HepG2 (cell line): Measurements from ENCODE around the gene SLC13A3. TPM values are rescaled to one million over a fixed set of nuclear protein-coding genes. Genes with fewer than 3 reads are reported as not detected.
A peak's percentile ranks its signal among the peaks of the same experiment; 100 is the strongest.

ENCODE experiments used
- ELF3 ChIP-seq: IDR thresholded peaks from 2 replicates; pipeline ENCODE4 v1.6.1; 2016; ENCODE audit warnings: missing genetic modification reagents, missing compliant biosample characterization
- GATAD1 ChIP-seq: IDR thresholded peaks from 2 replicates; pipeline ENCODE4 v1.6.1; 2016; ENCODE audit warnings: missing genetic modification reagents, missing compliant biosample characterization
- KLF16 ChIP-seq, 2 experiments: sonication (generic) in 1 of 2; formaldehyde crosslinking in 1 of 2; IDR thresholded peaks; 2 replicates each; pipeline versions ENCODE4 v1.6.1 to v1.8.0; 2016 to 2023; ENCODE audit warnings: missing genetic modification reagents in 2 of 2, missing compliant biosample characterization in 1 of 2
- TBL1XR1 ChIP-seq: fragments of 150-350 bp; IDR thresholded peaks from 2 replicates; pipeline ENCODE4 v1.6.1; 2014; ENCODE audit warnings: borderline replicate concordance, low read length; ENCODE audit not compliant: partially characterized antibody
- ZNF501 ChIP-seq: sonication (generic); formaldehyde crosslinking; IDR thresholded peaks from 2 replicates; pipeline ENCODE4 v1.5.1; 2020; ENCODE audit warnings: mild to moderate bottlenecking, moderate library complexity, missing genetic modification reagents
- ZNF558 ChIP-seq: sonication (generic); formaldehyde crosslinking; IDR thresholded peaks from 2 replicates; pipeline ENCODE4 v1.9.0; 2022; ENCODE audit warnings: mild to moderate bottlenecking, missing genetic modification reagents, borderline replicate concordance
- ZSCAN25 ChIP-seq: sonication (generic); formaldehyde crosslinking; IDR thresholded peaks from 2 replicates; pipeline ENCODE4 v1.8.0; 2022; ENCODE audit warnings: mild to moderate bottlenecking, missing genetic modification reagents
- polyA plus RNA-seq, 8 experiments: library from polyadenylated mRNA; depleted of rRNA in 3 of 8; stranded (reverse) in 7 of 8; unstranded in 1 of 8; fragments of >200 nt; fragmentation: Illumina TruSeq in 4 of 8; extraction: Trizol in 4 of 8; gene quantifications; 2 replicates each; pipeline versions ENCODE4 v1.2.1 to v1.2.3, GENCODE V29; 2011 to 2016; ENCODE audit warnings: low read depth in 4 of 8, missing spikeins in 1 of 8, mixed read lengths in 1 of 8; ENCODE audit not compliant: insufficient read depth in 1 of 8
- total RNA-seq, 5 experiments: library from RNA; depleted of rRNA; stranded (reverse); fragments of >200 nt; fragmentation: Illumina TruSeq; extraction: Trizol; gene quantifications; 2 replicates each; pipeline ENCODE4 v1.2.3, GENCODE V29; 2016; ENCODE audit warnings: low read depth in 1 of 5
- TF ChIP-seq, protein P1 (sequence below): sonication (generic); formaldehyde crosslinking; IDR thresholded peaks from 2 replicates; pipeline ENCODE4 v1.5.1; 2020; ENCODE audit warnings: mild to moderate bottlenecking, missing genetic modification reagents, borderline replicate concordance
- TF ChIP-seq, protein P2 (sequence below): sonication (generic); formaldehyde crosslinking; IDR thresholded peaks from 2 replicates; pipeline ENCODE4 v1.4.0; 2020; ENCODE audit warnings: missing genetic modification reagents
- TF ChIP-seq, protein P3 (sequence below): IDR thresholded peaks from 2 replicates; pipeline ENCODE4 v1.6.1; 2012; ENCODE audit warnings: low read depth, low read length, improper control_type of control experiment
- TF ChIP-seq, protein P4 (sequence below): sonication (generic); formaldehyde crosslinking; IDR thresholded peaks from 2 replicates; pipeline ENCODE4 v1.4.0; 2020; ENCODE audit warnings: missing genetic modification reagents

Gene SLC13A3
- total and polyA plus RNA-seq, 2 of the 13 experiments (the other 11 are each of a cell fraction or from before 2014, with no cell fraction given) = 66.5 to 76.0 TPM

DNA sequence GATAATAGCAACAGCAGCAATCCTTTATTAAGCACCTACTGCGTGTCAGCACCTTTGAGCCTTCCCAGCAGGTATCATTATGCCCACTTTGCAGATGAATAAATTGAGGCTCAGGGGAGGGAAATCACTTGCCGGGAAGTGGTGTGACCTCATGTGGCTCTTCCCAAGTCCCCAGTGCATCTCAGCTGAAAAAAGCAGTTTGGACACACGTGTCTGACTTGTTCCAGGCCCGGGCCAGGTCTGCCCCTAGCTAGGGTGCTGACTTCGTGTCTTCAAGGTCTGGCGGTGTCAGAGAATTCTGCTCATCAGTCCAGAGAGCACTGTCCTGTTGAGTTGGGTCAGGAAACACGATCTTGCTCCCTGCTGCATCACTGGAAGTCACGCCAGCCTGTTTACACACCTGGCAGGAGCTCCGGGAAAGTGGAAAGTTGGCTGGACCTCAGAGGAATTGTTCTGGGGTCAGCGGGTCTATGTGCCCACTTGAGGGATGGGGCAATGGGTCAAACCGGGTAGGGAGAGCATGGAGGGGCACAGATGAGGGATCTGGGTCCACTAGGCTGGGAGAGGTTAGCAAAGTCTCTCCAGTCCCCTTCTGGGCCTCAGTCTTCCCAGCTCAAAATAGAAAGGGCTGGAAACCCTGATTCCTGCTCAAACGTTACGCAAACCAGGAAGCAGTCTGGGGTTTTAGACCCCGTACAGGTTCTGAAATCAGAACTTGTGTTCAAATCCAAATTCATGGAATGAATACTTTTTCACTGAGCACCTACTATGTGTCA lies 10.5 kb downstream of the SLC13A3 start (continued):
- TF ChIP-seq, protein P1, sequence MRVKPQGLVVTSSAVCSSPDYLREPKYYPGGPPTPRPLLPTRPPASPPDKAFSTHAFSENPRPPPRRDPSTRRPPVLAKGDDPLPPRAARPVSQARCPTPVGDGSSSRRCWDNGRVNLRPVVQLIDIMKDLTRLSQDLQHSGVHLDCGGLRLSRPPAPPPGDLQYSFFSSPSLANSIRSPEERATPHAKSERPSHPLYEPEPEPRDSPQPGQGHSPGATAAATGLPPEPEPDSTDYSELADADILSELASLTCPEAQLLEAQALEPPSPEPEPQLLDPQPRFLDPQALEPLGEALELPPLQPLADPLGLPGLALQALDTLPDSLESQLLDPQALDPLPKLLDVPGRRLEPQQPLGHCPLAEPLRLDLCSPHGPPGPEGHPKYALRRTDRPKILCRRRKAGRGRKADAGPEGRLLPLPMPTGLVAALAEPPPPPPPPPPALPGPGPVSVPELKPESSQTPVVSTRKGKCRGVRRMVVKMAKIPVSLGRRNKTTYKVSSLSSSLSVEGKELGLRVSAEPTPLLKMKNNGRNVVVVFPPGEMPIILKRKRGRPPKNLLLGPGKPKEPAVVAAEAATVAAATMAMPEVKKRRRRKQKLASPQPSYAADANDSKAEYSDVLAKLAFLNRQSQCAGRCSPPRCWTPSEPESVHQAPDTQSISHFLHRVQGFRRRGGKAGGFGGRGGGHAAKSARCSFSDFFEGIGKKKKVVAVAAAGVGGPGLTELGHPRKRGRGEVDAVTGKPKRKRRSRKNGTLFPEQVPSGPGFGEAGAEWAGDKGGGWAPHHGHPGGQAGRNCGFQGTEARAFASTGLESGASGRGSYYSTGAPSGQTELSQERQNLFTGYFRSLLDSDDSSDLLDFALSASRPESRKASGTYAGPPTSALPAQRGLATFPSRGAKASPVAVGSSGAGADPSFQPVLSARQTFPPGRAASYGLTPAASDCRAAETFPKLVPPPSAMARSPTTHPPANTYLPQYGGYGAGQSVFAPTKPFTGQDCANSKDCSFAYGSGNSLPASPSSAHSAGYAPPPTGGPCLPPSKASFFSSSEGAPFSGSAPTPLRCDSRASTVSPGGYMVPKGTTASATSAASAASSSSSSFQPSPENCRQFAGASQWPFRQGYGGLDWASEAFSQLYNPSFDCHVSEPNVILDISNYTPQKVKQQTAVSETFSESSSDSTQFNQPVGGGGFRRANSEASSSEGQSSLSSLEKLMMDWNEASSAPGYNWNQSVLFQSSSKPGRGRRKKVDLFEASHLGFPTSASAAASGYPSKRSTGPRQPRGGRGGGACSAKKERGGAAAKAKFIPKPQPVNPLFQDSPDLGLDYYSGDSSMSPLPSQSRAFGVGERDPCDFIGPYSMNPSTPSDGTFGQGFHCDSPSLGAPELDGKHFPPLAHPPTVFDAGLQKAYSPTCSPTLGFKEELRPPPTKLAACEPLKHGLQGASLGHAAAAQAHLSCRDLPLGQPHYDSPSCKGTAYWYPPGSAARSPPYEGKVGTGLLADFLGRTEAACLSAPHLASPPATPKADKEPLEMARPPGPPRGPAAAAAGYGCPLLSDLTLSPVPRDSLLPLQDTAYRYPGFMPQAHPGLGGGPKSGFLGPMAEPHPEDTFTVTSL (CRISPR knock-in tag) = peak; percentile 87; the same call in 1 of the 2 replicates
- TF ChIP-seq, protein P2, sequence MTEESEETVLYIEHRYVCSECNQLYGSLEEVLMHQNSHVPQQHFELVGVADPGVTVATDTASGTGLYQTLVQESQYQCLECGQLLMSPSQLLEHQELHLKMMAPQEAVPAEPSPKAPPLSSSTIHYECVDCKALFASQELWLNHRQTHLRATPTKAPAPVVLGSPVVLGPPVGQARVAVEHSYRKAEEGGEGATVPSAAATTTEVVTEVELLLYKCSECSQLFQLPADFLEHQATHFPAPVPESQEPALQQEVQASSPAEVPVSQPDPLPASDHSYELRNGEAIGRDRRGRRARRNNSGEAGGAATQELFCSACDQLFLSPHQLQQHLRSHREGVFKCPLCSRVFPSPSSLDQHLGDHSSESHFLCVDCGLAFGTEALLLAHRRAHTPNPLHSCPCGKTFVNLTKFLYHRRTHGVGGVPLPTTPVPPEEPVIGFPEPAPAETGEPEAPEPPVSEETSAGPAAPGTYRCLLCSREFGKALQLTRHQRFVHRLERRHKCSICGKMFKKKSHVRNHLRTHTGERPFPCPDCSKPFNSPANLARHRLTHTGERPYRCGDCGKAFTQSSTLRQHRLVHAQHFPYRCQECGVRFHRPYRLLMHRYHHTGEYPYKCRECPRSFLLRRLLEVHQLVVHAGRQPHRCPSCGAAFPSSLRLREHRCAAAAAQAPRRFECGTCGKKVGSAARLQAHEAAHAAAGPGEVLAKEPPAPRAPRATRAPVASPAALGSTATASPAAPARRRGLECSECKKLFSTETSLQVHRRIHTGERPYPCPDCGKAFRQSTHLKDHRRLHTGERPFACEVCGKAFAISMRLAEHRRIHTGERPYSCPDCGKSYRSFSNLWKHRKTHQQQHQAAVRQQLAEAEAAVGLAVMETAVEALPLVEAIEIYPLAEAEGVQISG (CRISPR knock-in tag) = peak; percentile 40; the same call in 1 of the 2 replicates
- TF ChIP-seq, protein P3, sequence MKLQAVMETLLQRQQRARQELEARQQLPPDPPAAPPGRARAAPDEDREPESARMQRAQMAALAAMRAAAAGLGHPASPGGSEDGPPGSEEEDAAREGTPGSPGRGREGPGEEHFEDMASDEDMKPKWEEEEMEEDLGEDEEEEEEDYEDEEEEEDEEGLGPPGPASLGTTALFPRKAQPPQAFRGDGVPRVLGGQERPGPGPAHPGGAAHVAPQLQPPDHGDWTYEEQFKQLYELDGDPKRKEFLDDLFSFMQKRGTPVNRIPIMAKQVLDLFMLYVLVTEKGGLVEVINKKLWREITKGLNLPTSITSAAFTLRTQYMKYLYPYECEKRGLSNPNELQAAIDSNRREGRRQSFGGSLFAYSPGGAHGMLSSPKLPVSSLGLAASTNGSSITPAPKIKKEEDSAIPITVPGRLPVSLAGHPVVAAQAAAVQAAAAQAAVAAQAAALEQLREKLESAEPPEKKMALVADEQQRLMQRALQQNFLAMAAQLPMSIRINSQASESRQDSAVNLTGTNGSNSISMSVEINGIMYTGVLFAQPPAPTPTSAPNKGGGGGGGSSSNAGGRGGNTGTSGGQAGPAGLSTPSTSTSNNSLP = peak; percentile 26; the same call in 1 of the 2 replicates
- TF ChIP-seq ELF3 (CRISPR knock-in tag) = peak; percentile 97
- TF ChIP-seq ZNF558 (CRISPR knock-in tag) = peak; percentile 49; the same call in 1 of the 2 replicates
- peak; percentile 66 for TF ChIP-seq ZSCAN25 (CRISPR knock-in tag)
- TF ChIP-seq, protein P4, sequence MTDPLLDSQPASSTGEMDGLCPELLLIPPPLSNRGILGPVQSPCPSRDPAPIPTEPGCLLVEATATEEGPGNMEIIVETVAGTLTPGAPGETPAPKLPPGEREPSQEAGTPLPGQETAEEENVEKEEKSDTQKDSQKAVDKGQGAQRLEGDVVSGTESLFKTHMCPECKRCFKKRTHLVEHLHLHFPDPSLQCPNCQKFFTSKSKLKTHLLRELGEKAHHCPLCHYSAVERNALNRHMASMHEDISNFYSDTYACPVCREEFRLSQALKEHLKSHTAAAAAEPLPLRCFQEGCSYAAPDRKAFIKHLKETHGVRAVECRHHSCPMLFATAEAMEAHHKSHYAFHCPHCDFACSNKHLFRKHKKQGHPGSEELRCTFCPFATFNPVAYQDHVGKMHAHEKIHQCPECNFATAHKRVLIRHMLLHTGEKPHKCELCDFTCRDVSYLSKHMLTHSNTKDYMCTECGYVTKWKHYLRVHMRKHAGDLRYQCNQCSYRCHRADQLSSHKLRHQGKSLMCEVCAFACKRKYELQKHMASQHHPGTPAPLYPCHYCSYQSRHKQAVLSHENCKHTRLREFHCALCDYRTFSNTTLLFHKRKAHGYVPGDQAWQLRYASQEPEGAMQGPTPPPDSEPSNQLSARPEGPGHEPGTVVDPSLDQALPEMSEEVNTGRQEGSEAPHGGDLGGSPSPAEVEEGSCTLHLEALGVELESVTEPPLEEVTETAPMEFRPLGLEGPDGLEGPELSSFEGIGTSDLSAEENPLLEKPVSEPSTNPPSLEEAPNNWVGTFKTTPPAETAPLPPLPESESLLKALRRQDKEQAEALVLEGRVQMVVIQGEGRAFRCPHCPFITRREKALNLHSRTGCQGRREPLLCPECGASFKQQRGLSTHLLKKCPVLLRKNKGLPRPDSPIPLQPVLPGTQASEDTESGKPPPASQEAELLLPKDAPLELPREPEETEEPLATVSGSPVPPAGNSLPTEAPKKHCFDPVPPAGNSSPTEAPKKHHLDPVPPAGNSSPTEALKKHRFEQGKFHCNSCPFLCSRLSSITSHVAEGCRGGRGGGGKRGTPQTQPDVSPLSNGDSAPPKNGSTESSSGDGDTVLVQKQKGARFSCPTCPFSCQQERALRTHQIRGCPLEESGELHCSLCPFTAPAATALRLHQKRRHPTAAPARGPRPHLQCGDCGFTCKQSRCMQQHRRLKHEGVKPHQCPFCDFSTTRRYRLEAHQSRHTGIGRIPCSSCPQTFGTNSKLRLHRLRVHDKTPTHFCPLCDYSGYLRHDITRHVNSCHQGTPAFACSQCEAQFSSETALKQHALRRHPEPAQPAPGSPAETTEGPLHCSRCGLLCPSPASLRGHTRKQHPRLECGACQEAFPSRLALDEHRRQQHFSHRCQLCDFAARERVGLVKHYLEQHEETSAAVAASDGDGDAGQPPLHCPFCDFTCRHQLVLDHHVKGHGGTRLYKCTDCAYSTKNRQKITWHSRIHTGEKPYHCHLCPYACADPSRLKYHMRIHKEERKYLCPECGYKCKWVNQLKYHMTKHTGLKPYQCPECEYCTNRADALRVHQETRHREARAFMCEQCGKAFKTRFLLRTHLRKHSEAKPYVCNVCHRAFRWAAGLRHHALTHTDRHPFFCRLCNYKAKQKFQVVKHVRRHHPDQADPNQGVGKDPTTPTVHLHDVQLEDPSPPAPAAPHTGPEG (CRISPR knock-in tag) = 0 out of 2 replicates have a peak, but pooled peaks have one; percentile 17
- TF ChIP-seq KLF16 (CRISPR knock-in tag; IDR thresholded peaks at IDR 0.05) = peak in 1 of 2 experiments; percentile 71; a peak in 2 of 4 replicates
- TF ChIP-seq ZNF501 (CRISPR knock-in tag) = no peak
- peak; percentile 64; the same call in 1 of the 2 replicates for TF ChIP-seq GATAD1 (CRISPR knock-in tag)
- TF ChIP-seq TBL1XR1 = peak; percentile 18
